ENCODE measurements around the gene ASAP3.

ASAP3 gene

DNA sequence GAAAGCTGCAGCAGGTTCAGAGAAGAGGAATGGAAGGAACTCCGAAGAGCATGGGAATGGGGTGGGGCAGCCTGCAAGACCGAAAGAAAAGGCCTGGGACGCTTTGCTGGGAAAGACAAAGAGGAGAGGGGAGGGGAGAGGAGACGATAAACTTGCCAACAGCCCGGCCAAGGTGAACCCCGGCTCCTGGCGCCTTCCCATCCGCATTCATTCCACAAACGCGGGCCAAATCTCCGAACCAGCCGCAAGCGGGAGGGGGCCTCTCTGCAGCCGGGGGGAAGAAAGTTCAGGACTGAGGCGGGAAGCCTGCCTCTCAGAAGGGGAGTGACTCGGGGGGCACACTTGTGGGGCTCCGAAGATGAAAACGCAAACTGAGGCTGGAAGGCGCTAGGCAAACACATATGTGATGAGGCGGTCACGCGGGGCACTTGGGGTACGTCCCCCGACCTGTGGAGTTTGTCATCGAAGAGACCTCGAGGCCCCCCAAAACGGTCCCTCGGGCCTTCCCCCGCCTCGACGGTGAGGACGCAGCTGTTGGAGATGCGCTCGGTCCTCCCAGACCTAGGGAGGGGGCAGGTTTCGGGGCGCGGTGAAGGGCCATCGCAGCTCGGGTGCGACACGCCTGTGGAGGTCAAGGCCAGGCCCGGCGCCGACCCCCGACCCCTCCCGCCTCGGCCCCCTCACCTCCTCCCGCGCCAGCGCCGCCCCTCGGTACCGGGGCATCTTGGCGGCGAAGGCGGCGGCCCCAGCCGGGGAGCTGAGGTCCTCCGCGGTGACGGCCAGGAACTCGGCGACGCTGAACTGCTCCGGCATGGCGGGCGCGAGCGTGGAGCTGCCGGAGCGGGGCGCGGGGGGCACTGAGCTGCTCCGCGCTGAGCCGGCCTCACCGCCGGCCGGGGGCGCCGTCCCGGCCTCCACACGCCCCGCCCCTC, at the start of gene ASAP3:
Gene ASAP3, minus strand, starts transcription at position 859 of the 932 bp plus-strand sequence. Its CDS starts 46 bp downstream, at position 813.
- DNase-seq = no peak
- peak within 1 kb of the TSS; percentile 87 for H3K4me3 Mint-ChIP-seq

DNA sequence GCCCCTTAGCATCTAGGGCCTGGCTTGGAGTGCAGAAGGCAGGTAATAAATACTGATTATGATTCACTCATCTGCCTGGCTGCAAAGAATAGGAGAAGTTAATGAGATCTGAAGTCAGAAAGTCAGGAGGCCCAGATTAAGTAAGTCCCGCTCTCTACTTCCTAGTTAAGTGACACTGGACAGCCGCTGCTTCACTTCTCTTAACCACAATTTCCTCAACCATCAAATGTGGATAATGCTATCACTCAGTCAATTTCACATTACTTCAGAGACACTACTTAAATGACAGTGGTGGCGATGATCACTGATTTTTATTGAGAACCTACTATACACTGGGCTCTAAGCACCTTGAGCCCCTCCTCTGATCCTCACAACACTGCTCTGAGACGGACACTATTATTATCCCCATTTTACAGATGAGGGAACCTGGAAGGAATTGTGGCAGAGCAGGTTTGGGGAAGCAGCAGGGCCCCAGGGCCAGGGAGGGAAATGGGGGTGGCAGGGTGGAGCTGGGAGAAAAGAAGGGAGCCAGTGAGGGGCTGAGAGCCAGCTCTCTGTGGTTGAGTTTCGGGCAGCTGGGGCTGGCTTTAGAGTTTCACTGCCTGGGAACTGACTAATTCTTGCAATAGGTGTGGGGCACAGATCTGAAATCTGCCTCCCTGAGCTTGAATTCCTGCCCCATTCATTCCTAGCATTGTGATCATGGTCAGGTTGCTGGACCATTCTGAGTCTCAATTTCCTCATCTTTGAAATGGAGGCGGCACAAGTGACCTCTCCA, 49.5 kb upstream of the ASAP3 start:
- Mint-ChIP-seq H3K4me3 (no peak overlapping the region), H3K4me1 (peaks cover 58% of the 10 kb centered on the region), H3K27ac (no peak overlapping the region), H3K27me3 (no peaks in the 10 kb centered on the region), H3K36me3 (peaks cover 14% of the 10 kb centered on the region), H3K9me3 (no peaks in the 10 kb centered on the region)
- no peak for DNase-seq
- CTCF ChIA-PET = interaction anchor here (1.1 to 10.2 kb wide), 7 partner anchors 11 to 172 kb away, joined by 3 to 220 read pairs (median 4); no protein-coding TSS in a partner anchor

More for the DNA sequence above, at the start of gene ASAP3:
- H3K36me3 Mint-ChIP-seq = no peaks in the 10 kb centered on the region
- peaks cover 94% of the 10 kb centered on the region for H3K27me3 Mint-ChIP-seq
- peak within 1 kb of the TSS; percentile 81 for H3K27ac Mint-ChIP-seq
- no peaks in the 10 kb centered on the region for H3K9me3 Mint-ChIP-seq
- peaks cover 18% of the 10 kb centered on the region for H3K4me1 Mint-ChIP-seq
- CTCF ChIA-PET = interaction anchor here (1.3 to 4.9 kb wide), 3 partner anchors 14 to 153 kb away, joined by 3 to 34 read pairs (median 4); no protein-coding TSS in a partner anchor

DNA sequence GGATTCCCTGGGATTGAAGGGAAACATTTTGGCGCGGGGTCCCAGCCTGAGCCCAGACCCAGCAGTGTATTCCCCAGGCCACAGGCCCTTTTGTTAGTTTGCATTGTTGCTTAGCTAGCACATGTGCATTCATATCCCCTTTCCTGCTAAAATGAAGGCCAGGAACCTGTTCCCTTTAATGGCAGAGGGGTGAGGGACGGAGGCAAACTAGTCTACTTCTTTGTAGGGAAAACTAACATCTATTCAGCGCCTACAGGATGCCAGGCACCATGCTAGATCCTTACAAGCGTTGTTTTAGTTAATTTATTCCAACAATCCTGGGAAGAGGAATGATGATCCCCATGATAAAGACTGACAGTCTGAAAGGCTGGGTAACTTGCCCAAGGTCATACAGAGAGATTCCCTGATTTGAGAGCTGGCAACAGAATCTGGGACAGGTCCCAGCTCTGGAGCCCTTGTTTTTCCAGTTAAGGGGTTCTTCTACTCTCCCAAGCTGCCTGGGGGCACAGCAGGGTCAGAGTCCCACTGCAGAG, 47.6 kb upstream of the ASAP3 start:
- Mint-ChIP-seq H3K9me3 (no peaks in the 10 kb centered on the region), H3K4me3 (peak overlapping the region; percentile 94), H3K27ac (peak overlapping the region; percentile 94), H3K27me3 (no peaks in the 10 kb centered on the region), H3K36me3 (peaks cover 26% of the 10 kb centered on the region), H3K4me1 (peaks cover 69% of the 10 kb centered on the region)
- no peak for DNase-seq
- CTCF ChIA-PET = interaction anchor here (0.9 to 10.9 kb wide), 8 partner anchors 8 to 170 kb away, joined by 3 to 137 read pairs (median 4); no protein-coding TSS in a partner anchor

DNA sequence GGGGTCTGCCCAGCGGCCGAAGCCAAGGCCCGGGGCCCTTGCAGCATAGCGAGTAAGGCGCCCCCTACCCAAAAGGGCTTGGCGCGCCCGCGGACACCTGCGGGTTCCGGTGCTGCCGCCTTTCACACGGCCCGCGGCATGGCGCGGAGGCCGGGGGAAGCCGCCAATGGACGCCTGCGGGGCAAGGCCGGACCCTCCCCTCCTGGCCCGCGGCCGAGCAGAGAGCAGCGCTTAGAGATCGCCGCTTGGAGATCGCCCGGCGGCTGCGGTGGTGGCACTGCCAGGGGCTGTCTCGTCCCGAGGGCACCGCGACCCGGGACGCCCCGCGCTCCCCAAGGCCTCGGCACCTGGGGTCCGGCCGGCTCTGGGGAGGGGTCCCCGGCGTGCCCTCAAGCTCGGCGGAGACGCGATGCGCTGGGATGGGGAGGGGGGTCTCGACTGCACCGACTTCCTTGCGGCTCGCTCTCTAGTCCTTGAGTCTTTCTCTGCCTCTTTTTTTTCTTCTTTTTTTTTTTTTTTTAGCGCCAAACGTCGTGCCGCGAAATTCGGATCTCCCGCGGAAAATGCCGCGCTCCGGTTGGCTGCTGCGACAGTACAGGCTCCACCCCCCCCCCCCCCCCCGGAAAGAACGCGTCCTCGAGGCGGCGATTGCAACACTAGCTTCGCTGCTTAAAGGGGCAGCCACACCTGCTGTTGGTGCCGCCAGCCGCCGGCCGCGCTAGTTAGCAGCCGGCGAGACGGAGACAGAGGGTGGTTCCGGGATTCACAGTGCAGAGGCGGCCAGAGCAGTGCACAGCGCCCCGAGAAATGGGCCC, 47.0 kb upstream of the ASAP3 start, which contains the start of gene E2F2:
Gene E2F2, minus strand, starts transcription at position 487 of the 815 bp plus-strand sequence. Its CDS starts 440 bp downstream, at position 47.
- Mint-ChIP-seq H3K9me3 (no peaks in the 10 kb centered on the region), H3K4me1 (peaks cover 76% of the 10 kb centered on the region), H3K4me3 (peak within 1 kb of the TSS; percentile 95), H3K27me3 (no peaks in the 10 kb centered on the region), H3K27ac (peak within 1 kb of the TSS; percentile 96), H3K36me3 (peaks cover 33% of the 10 kb centered on the region)
- DNase-seq = peak; percentile 89
- CTCF ChIA-PET = interaction anchor here (1.0 to 10.9 kb wide), 7 partner anchors 9 to 106 kb away, joined by 3 to 137 read pairs (median 4); no protein-coding TSS in a partner anchor

DNA sequence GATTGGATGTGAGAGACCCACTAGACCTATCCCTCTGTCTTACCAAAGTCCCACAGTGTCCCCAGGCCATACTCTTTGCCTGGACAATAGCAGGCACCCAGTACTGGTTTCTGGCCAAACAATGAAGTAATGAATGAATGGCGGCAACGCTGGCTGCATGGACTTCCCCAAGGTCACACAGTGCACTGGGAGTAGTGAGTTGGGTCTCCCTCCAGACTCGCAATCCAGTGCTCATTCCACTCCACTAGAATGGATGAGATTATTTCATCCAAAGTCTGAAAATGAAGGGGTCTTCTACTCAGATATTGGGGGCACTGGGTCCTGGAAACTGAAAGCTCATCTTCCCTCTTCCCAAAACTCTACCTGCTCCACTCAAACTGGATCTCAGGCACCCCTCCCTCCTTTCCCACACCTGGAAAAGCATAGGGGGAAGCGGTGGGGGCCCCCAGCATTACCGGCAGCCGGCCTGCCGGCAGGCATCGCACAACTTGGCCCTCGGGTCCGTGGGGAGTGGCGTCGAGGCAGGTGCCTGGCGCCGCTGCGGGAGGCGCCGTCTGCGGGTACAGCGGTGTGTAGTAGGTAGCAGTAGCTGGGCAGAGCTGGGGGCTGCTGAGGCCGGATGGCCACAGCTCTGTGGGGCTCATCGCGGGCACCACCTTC, 46.2 kb upstream of the ASAP3 start:
- Mint-ChIP-seq H3K27ac (peak overlapping the region; percentile 96), H3K27me3 (no peaks in the 10 kb centered on the region), H3K4me1 (peaks cover 80% of the 10 kb centered on the region), H3K4me3 (peak overlapping the region; percentile 95), H3K9me3 (no peaks in the 10 kb centered on the region), H3K36me3 (peaks cover 37% of the 10 kb centered on the region)
- CTCF ChIA-PET = interaction anchor here (1.1 to 10.9 kb wide), 6 partner anchors 10 to 107 kb away, joined by 4 to 137 read pairs (median 4); no protein-coding TSS in a partner anchor
- DNase-seq = peak; percentile 52

DNA sequence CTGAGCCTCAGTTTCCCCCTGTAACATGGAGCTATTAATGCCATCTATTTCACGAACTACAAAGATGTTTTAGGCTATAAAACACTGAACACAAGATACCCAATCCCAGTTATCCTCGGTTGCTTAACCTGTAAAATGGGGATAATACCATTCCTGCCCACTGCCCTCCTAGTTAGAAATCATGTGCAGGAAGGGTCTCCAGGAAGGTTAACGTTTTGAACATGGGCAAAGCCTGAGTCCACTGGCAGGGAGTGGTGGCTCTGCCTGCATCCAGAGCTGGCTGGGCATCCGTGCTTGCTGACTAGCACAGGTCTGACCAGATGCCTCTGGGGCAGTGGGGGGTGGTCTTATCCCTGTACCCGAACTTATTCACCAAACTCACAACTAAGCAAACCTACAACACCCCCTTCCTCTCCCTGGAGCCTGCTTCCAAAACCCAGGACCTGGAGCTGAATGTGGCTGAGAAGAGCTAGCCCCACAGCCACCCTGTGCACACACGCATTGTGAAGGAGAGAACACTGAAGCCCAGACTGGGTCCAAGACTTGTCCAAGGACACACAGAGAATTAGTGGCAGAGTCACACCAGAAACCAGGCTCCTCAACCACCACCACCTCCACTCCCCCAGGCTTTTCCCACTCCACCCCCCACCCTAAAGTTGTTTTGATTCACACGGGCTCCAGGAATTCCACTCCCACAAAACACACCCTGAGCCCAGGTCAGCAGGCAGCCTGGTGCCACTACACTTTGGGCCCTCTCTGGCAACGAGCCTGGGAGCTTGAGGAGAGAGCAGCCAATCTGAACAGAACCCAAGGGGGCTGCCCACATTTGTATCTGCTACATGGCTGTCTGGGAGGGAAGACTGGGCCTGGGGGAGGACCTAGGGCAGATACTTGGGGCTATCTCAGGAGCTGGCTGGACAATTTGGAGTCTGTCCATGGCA, 45.4 kb upstream of the ASAP3 start:
- Mint-ChIP-seq H3K4me1 (peaks cover 82% of the 10 kb centered on the region), H3K4me3 (peak overlapping the region; percentile 95), H3K9me3 (no peaks in the 10 kb centered on the region), H3K27ac (peak overlapping the region; percentile 96), H3K36me3 (peaks cover 37% of the 10 kb centered on the region), H3K27me3 (no peaks in the 10 kb centered on the region)
- CTCF ChIA-PET = interaction anchor here (1.3 to 10.9 kb wide), 8 partner anchors 11 to 108 kb away, joined by 3 to 137 read pairs (median 5); no protein-coding TSS in a partner anchor
- DNase-seq = peak; percentile 26

DNA sequence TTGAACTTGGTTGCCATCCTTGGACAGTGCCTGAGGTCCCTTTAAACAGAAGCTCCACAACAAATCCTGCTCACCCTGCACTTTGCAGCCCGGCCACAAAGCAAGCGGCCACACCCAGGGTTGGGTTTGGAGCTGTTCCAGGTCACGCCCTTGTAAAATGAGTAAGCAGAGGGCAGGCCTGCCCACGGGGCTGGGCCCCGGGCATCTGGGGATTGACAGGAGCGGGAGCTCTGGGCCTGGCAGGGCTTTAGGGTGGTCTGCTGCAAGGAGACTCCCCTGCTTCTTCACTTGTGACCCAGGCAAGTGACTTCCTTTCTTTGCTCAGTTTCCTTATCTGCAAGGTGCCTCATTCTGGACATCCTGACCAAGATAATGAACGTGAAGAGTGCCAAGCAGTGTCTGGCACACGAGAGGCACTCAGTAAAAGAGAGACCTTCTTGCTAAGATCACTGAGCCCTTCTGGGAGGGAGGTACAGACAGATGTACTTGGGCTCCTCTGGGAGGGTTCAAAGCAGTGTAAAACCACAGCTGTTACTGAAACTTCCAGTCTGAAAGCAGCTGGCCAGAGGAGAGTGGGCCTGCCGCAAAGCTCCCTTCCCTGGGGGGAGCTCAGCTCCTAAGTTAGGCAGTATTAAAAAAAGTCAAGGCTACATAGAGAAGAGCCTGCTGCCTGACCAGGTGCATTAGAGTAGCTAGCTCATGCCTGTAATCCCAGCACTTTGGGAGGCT, 44.4 kb upstream of the ASAP3 start:
- no peaks in the 10 kb centered on the region for H3K27me3 Mint-ChIP-seq
- peaks cover 85% of the 10 kb centered on the region for H3K4me1 Mint-ChIP-seq
- H3K27ac Mint-ChIP-seq = peak overlapping the region; percentile 96
- H3K9me3 Mint-ChIP-seq = no peaks in the 10 kb centered on the region
- CTCF ChIA-PET = interaction anchor here (0.7 to 10.9 kb wide), 13 partner anchors 11 to 109 kb away, joined by 3 to 137 read pairs (median 4); no protein-coding TSS in a partner anchor
- peaks cover 42% of the 10 kb centered on the region for H3K36me3 Mint-ChIP-seq
- H3K4me3 Mint-ChIP-seq = peak overlapping the region; percentile 95
- peak; percentile 90 for DNase-seq

DNA sequence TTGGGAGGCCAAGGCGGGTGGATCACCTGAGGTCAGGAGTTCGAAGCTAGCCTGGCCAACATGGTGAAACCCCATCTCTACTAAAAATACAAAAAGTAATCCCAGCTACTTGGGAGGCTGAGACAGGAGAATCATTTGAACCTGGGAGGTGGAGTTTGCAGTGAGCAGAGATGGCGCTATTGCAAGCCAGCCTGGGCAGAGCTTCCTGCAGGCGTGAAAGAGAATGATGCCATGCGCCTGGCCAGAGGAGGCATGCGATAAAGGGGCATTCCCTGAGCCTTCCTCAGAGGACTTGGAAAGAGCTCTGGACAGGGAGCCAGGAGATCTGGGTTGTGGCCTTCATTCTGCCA, 43.9 kb upstream of the ASAP3 start:
- H3K4me3 Mint-ChIP-seq = peak overlapping the region; percentile 95
- H3K36me3 Mint-ChIP-seq = peaks cover 43% of the 10 kb centered on the region
- H3K4me1 Mint-ChIP-seq = peaks cover 81% of the 10 kb centered on the region

DNA sequence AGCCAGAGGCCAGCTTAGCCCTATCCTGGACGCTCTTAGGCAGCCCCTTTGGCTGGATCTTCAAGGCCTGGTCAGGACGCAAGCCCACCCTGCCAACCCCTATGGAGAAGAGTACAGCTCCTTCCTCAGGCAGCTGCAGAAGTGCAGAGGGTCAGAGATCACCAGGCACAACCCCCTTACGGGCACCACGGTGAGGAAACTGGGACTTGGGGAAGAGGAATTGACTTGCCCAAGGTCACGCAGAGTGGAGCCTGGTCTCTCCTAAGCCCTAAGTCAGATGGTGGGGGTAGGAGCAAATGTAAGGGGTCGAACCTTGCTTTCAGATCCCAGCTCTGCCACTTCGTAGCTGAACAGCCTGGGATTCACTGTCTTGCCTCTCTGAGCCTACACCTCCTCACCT, 43.4 kb upstream of the ASAP3 start:
- DNase-seq = no peak
- H3K27ac Mint-ChIP-seq = peak overlapping the region; percentile 96
- CTCF ChIA-PET = interaction anchor here (1.2 to 10.9 kb wide), 8 partner anchors 10 to 107 kb away, joined by 3 to 137 read pairs (median 5); no protein-coding TSS in a partner anchor
- H3K4me1 Mint-ChIP-seq = peaks cover 82% of the 10 kb centered on the region
- H3K9me3 Mint-ChIP-seq = no peaks in the 10 kb centered on the region
- H3K36me3 Mint-ChIP-seq = peaks cover 48% of the 10 kb centered on the region
- H3K4me3 Mint-ChIP-seq = peak overlapping the region; percentile 95
- H3K27me3 Mint-ChIP-seq = no peaks in the 10 kb centered on the region

More for the DNA sequence above, 43.9 kb upstream of the ASAP3 start:
- Mint-ChIP-seq H3K27ac (peak overlapping the region; percentile 96), H3K9me3 (no peaks in the 10 kb centered on the region), H3K27me3 (no peaks in the 10 kb centered on the region)
- DNase-seq = no peak
- CTCF ChIA-PET = interaction anchor here (0.7 to 10.9 kb wide), 13 partner anchors 10 to 109 kb away, joined by 3 to 137 read pairs (median 4); no protein-coding TSS in a partner anchor

DNA sequence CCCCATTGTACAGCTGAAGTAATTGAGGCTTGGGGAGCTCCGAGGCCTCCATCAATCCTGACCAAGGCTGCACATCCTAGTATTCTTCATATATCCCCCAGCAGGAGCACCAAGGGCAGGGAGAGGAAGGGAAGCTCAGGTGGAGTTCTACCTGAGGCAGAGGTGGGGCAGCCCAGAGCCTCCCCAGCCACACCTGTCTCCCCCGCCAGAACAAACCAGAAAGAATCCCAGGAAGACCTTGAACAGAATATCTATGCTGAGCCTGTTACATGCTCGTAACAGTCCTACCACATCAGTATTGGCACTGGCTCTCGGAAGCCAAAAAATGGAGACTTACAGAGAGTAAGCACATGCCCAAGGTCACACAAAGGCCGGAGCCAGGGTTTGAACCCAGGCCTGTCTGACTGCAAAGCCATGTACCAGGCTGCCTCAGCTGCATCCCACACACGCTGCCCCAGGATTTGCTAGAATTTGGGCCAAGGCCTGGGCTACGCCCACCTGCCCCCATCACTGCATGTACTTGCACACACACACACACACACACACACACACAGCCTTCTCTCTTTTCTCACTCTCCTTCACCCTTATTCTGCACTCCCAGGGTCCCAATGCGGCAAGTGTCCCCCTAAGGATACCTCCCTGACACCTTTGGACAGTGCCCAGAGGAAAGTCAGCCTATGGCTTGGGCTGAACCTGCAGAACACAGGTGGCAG, 42.5 kb upstream of the ASAP3 start:
- Mint-ChIP-seq H3K4me1 (peaks cover 82% of the 10 kb centered on the region), H3K9me3 (no peaks in the 10 kb centered on the region), H3K27ac (peak overlapping the region; percentile 96), H3K36me3 (peaks cover 57% of the 10 kb centered on the region), H3K4me3 (peak overlapping the region; percentile 95), H3K27me3 (no peaks in the 10 kb centered on the region)
- CTCF ChIA-PET = interaction anchor here (0.9 to 10.9 kb wide), 6 partner anchors 13 to 111 kb away, joined by 3 to 137 read pairs (median 9); no protein-coding TSS in a partner anchor
- no peak for DNase-seq
